ENCODE data around the gene SHISA4. TPM values are rescaled to one million over a fixed set of nuclear protein-coding genes. Genes with fewer than 3 reads are reported as not detected.
"Not testable (repeated sequence)": the region's sequence is repeated elsewhere in the genome, so short reads cannot be mapped to it uniquely, and the experiment has no call there.

The SHISA4 gene, protein sequence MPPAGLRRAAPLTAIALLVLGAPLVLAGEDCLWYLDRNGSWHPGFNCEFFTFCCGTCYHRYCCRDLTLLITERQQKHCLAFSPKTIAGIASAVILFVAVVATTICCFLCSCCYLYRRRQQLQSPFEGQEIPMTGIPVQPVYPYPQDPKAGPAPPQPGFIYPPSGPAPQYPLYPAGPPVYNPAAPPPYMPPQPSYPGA
- total RNA-seq = 7.9 TPM

DNA sequence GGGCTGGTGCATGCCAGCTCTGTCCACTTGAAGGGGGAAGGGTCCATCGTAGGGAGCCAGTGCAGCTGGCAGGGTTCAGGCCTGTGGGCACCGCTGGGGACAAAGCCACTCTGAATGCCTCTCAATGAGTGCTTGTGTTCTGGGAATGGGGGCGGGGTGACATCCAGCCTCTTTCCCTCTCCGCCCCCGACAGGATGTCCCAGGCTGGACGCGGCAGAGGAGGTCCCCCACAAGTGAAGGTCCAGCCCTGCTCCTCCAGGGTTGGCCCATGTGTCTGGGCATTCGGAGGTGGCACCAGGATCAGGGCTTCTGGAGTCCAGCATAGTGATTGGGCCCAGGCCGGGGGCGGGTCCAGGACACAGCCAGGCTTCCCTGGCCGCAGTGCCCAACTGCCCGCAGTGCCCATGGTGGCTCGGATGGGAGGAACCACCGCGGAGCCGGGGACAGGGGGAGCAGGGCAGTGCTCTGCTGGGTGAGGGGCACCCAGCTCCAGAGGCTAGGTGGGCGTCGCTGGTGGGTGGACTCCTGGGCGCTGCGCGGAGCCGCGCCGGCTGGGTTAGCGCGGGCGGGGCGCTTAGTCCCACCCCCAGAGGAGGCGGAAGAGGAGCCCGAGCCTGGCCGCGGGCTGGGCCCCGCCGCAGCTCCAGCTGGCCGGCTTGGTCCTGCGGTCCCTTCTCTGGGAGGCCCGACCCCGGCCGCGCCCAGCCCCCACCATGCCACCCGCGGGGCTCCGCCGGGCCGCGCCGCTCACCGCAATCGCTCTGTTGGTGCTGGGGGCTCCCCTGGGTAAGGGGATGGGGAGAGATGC, at the start of gene SHISA4:
Gene SHISA4, plus strand, starts transcription at position 617 of the 808 bp plus-strand sequence. Its CDS starts 97 bp downstream, at position 714.
- DNase-seq = peak; percentile 31

DNA sequence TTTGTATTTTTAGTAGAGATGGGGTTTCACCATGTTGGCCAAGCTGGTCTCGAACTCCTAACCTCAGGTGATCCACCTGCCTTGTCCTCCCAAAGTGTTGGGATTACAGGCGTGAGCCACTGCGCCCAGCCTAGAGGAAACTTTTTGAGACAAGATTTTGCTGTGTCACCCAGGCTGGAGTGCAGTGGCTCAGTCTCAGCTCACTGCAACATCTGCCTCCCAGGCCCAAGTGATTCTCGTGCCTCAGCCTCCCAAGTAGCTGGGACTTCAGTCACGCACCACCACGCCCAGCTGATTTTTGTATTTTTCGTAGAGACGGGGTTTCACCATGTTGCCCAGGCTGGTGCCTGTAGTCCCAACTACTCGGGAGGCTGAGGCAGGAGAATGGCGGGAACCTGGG, 49.6 kb upstream of the SHISA4 start:
- DNase-seq = not testable (repeated sequence)

DNA sequence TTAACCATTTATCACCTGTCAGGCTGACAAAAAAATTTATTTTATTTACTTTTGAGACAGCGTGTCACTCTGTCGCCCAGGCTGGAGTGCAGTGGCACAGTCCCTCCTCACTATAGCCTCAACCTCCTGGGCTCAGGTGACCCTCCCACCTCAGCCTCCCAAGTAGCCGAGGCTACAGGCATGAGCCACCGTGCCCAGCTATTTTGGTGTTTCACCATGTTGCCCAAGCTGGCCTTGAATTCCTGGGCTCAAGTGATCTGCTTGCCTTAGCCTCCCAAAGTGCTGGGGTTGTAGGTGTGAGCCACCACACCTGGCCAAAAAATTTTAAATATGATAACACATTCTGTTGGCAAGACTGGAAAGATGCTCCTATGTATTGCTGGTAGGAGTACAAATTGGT, 48.6 kb upstream of the SHISA4 start:
- DNase-seq = no peak

DNA sequence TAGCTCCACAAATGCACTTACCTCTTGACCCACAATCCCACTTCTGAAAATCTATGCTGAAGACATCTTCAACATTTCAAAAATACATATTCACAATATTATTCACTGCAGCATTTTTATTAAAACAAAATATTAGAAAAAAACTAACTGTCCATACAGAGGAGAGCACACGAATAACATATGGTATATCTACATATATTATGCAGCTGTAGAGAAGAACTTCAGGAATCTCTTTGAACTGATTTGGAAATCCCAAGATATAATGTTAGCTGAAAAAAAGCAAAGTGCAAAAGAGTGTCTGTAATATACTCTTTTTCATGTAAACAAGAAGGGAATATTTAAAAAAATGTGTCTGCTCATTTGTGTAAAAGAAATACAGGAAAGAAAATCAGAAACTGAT, 48.2 kb upstream of the SHISA4 start:
- no peak for DNase-seq

DNA sequence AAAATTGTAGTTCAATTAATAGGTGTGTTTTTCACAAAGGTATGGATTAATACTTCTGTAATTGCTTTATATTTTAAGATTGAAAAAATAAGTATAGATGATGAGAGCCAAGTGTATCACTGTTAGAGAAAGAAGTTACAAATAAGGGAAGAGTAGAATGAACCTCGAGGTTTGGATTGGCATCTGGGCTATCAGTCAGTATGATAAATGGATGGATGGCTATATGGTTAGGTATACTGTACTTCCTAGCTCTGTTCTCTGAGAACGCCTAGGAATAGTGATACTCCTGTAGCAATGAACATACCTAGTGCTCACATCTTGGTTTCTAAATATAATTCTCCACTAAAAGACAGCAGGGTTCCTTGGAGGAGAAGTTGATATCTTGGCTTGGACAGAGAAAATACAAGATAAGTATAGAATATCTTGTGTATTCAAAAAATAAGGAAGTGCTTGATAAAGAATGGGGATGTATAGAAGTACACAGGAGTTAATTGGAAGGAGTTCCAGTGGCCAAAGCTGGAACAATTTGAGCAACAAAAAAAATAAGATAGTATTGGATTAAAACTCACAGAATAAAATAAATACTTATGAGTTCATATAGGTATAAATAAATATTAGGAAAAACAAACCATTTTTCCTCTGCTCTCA, 47.3 kb upstream of the SHISA4 start:
- DNase-seq = no peak

DNA sequence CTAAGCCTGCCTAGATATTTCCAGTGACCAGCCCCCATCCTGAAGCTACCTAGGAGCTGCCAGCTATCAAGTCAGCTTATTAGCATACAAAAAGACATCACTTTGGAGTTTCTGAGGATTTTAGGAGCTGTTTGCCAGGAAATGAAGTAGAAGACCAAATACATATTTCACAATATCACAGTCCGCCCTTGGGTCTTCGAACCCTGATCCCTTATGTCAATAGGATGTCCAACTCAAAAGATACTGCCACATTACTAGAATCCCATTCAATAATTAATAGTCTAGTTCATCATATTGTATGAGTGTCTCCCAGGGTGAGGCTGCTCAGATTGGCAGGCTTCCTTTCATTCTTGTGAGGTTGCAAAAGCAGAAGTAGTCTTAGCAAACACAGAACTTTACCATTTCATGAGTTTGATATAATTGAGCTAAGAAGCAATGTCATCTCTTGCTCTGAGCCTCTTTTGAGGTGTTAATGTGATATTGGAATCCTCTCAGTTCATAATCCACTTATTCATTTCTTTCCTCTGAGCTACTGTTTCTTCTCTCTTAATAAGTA, 46.1 kb upstream of the SHISA4 start:
- DNase-seq = no peak

DNA sequence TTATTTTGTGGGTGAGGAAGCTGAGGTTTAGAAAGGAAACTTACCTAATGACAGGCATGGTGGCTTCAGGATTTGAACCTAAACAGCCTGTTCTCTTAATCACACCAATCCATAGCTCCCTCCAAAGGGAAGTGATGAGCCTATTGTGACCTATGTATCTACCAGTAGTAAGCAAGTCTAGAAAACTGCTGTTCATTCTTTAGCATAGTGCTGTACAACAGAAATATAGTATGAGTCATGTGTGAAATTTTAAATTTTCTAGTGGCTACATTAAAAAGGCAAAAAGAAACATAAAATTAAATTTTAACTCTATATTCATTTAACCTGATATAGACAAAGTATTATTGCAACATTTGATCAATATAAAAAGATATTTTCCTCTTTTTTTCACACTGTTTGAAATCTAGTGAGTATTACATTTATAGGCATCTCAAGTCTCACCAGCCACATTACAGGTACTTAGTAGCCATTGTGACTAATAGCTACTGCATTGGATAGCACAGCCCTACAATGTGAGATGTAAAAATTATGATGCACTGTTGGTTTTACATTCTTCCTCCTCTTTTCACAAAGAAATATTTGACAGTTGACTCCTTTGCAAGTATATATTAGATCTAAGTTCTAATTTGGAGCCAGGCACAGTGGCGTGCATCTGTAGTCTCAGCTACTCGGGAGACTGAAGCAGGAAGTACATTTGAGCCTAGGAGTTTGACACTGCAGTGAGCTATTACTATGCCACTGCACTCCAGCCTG, 43.2 kb upstream of the SHISA4 start:
- no peak for DNase-seq

DNA sequence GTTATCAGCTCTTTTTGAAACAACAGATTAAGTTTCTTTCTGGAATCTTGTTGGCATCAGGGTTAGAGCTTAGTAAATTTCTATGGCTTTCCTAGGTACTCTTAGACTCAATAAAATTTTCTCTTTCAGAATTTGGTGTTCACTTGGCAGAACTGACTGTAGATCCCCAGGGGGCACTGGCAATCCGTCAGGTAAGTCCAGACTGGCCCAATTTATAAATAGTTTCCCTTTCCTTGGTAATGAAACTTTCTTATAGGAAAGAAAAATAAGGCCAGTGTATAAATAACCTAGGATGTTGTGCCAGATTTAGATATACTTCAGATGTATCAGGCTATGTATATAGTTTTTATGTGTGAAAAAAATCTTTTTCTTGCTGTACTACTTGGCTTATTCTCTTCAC, 41.5 kb upstream of the SHISA4 start:
- DNase-seq = no peak

DNA sequence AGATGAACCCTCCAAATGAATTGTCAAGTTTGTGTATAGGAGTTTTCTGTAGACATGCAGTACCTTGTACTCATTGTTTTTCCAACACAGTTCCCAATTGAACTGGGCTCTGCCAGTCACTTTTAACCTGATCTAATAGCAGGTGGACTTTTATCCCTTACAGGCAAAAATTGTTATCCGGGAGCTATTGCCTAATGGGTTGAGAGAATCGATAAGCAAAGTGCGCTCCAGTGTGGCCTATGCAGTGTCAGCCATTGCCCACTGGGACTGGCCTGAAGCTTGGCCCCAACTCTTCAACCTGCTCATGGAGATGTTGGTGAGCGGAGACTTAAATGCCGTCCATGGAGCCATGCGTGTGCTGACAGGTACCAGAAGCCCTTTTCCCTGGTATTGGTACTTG, 40.5 kb upstream of the SHISA4 start:
- DNase-seq = no peak

DNA sequence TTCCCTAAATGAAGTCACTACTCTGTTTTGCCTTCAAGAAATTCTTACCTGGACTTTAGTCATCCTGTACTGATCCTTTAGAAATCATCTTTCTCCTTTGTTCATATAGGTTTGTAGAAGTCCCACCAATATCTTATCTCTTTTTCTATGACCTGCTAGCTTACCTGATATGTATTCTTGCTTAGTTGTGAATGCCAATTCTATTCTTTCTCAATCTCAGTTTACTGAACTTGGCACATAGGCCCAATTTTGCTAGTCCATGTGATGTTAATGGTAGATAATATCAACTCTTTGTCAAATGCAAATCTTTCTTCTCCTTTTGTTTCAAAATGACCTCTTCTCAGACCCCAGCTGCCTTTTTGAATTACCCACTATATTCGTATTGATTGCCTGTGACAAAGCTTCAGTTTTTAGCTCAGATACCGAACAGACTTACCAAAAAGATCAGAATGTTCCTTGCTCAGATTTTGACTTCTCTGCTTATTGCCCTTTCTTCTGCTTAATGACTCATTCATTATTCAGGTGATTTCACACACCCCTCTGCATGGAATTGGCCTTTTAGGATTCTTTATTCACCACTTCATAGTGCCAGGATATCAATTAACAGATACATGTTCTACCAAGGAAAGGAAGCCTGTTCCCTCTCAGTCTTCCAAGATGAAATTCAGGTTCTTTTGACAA, 39.2 kb upstream of the SHISA4 start:
- DNase-seq = no peak

DNA sequence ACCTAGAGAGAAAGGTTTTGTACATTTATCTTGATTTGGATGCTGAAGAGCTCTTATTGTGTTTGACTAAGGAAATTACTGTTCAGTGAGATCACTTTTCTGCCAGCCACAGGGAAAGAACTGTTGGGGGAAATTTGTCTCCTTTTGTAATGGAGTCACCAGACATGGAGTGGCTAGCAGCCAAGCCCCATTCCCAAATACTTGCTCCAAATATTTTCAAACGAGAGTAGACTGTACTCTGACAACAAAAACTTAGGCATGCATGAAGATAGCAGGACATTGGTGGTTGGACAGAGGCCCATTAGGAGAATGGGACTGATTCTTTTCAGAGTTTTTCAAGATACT, 38.7 kb upstream of the SHISA4 start:
- peak; percentile 16 for DNase-seq

DNA sequence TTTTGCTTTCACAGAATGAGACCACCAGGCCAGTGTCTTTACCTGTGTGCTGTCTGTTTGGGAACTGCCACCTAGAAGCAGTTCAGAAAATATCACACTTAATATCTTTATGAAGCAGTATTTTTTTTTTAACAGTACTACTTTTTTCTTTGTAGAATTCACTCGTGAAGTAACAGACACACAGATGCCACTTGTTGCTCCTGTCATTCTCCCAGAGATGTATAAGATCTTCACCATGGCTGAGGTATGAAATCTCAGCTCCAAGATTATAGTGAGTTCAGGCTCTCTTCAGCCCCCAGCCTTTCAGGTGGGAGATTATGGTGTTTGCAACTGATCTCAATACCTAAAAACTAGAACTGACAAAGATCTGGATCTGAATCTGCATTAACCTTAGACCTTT, 36.7 kb upstream of the SHISA4 start:
- DNase-seq = no peak

DNA sequence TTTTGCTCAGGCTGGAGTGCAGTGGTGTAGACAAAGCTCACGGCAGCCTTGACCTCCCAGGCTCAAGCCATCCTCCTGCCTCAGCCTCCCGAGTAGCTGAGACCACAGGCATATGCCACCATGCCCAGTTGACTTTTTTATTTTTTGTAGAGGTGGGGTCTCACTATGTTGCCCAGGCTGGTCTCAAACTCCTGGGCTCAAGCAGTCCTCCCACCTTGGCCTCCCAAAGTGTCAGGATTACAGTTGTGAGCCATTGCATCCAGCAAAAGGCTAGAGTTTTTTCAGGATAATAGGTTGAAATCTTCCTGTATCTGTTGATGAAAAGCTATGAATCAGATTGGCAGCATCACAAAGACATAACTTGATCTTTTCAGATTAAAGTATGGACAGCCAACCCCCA, 32.0 kb upstream of the SHISA4 start:
- DNase-seq = not testable (repeated sequence)

DNA sequence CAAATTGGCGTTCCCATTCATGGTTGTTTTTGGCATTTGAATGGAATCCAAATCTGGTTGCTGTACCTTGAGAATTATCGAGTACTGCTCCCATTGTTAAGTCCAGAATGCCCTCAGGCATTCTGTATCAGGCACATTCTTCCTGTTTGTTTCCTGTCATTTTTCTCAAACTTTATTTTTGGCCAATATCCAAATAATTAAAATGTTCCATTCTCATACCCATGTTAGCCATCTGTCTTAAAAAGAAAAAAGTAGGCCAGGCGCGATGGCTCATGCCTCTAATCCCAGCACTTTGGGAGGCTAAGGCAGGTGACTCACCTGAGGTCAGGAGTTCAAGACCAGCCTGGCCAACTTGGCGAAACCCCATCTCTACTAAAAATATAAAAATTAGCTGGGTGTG, 29.3 kb upstream of the SHISA4 start:
- no peak for DNase-seq

DNA sequence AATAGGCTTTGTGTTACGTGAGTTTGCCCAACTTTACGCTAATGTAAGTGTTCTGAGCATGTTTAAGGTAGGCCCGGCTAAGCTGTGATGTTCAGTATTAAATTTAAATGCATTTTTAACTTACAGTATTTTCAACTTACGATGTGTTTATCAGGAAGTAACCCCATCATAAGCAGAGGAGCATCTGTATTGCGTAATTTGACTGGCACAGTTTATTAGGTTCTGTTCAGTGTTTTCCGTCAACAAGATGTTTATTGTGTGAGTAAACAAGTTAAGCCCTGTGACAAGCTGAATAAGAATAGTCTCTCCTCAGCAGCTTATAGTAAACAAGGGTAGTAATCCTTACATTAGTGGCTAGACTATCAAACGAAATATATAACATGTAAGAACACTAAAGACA, 27.2 kb upstream of the SHISA4 start:
- DNase-seq = no peak

DNA sequence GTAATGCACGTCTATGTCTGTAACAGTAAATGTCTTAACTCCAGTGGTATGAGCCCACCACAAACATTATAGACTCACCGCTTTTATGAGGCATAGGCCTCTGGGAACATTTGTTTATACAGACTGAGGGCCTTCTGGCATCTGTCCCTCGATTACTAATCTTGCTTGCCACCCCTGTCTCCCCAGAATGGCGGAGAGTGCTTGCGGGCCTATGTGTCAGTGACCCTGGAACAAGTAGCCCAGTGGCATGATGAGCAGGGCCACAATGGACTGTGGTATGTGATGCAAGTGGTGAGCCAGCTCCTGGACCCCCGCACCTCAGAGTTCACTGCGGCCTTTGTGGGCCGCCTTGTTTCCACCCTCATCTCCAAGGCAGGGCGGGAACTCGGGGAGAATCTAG, 18.3 kb upstream of the SHISA4 start:
- DNase-seq = no peak

DNA sequence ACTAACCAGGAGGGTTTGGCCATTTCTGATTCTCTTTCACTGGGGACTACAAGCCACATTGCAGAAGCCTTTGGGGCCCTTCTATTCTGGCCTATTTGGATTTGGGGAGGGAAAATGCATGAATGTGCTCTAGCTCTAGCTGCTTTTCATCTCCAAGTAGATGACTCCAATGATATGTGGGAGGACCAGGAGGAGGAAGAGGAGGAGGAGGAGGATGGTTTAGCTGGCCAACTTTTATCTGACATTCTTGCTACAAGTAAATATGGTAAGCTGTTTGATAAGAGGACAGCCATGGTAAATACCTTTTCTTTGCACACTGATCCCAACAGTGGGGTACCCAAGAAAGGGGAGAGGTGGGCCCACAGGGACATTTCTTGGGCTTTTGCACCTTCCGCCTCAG, 14.0 kb upstream of the SHISA4 start:
- DNase-seq = no peak

DNA sequence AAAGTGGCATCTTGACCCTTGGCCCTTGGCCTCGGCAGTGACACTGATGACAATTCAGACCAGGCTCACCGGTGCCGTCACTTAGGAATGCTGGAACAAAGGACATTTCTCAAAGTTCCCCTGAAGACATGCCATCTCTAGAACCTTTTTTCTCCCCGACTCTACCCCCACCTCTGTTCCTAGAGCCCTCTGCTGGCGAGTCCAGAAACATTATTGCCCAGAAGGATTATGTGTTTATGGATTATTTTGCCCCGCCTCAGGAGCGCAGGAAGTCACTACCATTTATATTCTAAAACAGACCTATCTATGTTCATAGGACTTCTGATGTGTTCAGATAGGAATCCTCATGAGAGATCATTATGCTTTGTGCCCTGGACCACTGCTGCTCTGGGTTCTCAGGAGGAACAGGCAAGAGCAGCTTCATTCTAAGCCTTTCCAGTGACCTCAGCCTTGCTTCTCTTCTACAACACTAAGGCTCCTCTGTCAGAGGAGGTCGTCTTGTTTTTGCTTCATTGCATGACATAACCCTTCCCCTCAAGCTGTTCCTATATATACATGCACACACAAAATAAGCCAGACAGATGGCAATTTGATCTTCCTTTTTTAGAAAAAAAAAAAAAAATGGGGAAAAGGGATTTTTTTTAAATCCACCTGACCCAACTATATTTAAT, 12.4 kb upstream of the SHISA4 start:
- DNase-seq = no peak

DNA sequence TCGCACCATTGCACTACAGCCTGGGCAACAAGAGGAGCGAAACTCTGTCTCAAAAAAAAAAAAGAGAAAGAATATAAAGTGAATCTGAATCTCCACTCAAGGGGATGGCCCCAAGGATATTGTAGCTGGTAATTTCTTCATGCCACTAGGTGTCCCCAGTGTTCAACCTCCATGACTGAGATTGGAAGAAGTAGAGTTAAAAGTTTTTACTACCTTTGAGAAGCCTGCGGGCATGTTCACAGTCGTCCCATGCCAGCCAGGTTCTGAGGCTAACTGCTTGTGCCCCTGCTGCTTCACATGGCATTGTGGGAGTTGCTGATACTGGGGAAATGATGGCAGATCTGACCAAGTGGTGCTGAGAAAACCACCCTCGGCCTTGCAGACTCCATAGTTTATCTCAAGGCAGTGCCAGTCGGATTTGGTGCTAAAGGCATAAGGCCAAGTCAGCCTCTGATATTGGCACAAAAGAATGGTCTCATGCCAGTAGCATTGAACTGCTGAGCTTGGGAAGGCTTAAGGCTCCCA, 10.8 kb upstream of the SHISA4 start:
- no peak for DNase-seq

DNA sequence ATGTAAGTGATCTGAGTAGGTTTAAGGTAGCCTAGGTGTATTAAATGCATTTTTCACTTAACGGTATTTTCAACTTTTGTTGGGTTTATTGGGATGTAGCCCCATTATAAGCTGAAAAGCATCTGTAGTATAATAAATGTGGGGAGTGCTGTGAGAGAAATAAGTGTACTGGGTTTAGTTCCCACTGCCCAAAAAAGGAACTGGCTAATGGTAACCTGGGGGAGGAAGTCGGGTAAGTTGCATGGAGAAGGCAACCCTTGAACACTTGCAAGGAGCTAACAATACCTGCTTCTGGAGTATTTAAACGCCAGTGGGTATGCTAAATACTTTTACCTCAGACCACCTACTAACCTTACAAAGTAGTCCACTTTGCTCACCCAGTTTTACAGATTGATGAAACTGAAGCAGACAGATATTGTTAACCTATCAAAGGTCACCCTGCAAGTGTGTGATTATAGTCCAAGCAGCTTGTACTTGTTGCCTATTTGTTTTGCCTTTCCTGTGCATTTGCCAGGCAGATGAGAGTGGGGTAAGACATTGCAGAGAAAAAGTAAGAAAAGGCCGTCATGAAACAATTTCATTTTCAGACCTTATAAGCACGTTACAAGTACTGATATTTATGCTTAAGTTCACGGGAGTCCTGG, 7.6 kb upstream of the SHISA4 start:
- no peak for DNase-seq

DNA sequence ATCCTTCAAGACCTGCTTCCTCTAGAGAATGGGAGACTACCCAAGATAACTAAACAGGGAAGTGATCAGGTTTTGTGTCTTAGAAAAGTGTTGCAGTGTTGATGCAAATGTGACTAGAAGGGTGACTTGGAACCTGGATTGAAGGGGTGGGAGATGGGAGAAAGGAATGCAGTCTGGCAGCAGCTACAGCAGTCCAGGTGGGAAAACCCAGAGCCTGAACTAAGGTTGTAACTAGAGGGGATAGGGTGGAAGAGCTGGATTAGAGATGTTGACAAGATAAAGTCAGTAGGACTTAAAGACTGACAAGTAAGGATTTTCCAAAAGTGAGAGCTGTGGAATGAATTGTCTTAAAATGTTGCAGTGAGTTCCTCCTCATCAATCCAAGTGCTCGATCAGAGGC, 7.1 kb upstream of the SHISA4 start:
- no peak for DNase-seq

Measured in skin of body (tissue), 2 donors.